PC-9 (cell line): ENCODE measurements around the gene KLHDC7B.

ENCODE experiments used
- EZH2 ChIP-seq: fragments of 200-600 bp; sonication (generic); IDR thresholded peaks from 2 replicates; pipeline ENCODE4 v1.8.0; 2017; ENCODE audit warnings: antibody characterized with exemption, low read depth
- TF ChIP-seq, protein P1 (sequence below): fragments of 200-600 bp; sonication (generic); conservative IDR thresholded peaks from 2 replicates; pipeline ENCODE4 v1.6.1; 2017; ENCODE audit warnings: mixed run types, antibody characterized with exemption, mild to moderate bottlenecking, moderate library complexity

DNA sequence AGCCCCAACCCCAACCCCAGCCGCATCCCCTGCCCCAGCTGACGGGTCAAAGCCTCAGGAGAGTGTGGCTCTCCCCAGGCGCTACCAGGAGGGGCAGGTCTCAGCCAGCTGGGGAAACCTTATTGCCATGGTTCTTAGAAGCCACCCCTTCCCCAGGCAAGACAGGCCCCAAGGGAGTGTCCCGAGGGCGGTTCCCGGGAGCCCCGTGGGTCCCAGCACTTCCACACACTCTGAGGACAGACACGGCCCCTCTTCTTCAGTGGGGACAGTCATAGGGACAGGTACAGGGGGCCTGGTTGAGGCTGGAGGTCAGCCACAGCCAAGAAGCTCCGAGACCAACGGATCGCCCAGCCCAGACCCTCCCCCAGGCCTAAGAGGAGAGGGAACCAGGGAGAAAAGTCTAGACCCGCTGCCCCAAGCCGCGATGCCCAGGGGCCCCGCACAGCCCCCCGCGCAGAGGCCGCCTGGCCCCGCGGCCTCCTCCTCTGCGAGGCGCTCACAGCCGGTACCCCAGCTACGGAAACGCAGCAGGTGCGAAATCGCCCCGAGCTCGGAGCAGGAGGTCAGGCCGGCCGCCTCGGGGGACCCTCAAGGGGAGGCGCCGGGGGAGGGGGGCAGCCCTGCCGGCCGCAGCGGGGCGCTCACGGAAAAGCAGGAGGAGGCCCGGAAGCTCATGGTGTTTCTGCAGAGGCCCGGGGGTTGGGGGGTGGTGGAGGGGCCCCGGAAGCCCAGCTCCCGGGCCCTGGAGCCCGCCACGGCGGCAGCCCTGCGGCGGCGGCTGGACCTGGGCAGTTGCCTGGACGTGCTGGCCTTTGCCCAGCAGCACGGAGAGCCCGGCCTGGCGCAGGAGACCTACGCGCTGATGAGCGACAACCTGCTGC is 2.6 kb downstream of the KLHDC7B start:
- TF ChIP-seq, protein P1, sequence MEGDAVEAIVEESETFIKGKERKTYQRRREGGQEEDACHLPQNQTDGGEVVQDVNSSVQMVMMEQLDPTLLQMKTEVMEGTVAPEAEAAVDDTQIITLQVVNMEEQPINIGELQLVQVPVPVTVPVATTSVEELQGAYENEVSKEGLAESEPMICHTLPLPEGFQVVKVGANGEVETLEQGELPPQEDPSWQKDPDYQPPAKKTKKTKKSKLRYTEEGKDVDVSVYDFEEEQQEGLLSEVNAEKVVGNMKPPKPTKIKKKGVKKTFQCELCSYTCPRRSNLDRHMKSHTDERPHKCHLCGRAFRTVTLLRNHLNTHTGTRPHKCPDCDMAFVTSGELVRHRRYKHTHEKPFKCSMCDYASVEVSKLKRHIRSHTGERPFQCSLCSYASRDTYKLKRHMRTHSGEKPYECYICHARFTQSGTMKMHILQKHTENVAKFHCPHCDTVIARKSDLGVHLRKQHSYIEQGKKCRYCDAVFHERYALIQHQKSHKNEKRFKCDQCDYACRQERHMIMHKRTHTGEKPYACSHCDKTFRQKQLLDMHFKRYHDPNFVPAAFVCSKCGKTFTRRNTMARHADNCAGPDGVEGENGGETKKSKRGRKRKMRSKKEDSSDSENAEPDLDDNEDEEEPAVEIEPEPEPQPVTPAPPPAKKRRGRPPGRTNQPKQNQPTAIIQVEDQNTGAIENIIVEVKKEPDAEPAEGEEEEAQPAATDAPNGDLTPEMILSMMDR = no peak
- no peak for TF ChIP-seq EZH2
